Stimulated activated CD4-positive, alpha-beta T cell treated with anti-CD3 and anti-CD28 coated beads, Interleukin-1b, Interleukin-23, amount 100 ng/mL, for 4 hours (primary cell): ENCODE measurements around the gene PTPRN2.
"Not testable (repeated sequence)": the region's sequence is repeated elsewhere in the genome, so short reads cannot be mapped to it uniquely, and the experiment has no call there.

Source experiments
- DNase-seq, 2 donors: peaks; one replicate each; pipeline ENCODE4 v3.0.0-alpha.2; 2020; ENCODE audit warnings: low read depth in 2 of 2

PTPRN2 gene

GRCh38 chr7:158175779-158176178 is 411.8 kb downstream of the PTPRN2 start:
- DNase-seq = no peak

GRCh38 chr7:158174947-158175346 is 412.7 kb downstream of the PTPRN2 start:
- DNase-seq = no peak

DNA sequence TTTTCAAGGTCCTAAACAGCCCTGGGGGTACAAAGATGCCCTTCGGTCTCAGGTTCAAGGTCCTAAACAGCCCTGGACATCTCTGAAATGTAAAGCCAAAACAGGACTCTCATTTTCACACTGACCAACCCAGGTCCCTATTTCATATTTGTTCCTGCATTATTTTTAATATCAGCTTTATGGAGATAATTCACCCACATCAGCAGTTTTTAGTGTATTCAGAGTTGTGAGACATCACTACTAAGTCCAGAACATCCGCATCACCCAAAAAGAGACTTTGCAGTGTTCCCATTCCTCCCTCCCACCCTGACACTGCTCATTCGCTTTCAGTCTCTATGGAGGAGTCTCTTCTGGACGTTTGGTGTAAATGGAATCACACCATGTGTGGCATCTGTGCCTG is 420.2 kb downstream of the PTPRN2 start:
- DNase-seq = no peak

DNA sequence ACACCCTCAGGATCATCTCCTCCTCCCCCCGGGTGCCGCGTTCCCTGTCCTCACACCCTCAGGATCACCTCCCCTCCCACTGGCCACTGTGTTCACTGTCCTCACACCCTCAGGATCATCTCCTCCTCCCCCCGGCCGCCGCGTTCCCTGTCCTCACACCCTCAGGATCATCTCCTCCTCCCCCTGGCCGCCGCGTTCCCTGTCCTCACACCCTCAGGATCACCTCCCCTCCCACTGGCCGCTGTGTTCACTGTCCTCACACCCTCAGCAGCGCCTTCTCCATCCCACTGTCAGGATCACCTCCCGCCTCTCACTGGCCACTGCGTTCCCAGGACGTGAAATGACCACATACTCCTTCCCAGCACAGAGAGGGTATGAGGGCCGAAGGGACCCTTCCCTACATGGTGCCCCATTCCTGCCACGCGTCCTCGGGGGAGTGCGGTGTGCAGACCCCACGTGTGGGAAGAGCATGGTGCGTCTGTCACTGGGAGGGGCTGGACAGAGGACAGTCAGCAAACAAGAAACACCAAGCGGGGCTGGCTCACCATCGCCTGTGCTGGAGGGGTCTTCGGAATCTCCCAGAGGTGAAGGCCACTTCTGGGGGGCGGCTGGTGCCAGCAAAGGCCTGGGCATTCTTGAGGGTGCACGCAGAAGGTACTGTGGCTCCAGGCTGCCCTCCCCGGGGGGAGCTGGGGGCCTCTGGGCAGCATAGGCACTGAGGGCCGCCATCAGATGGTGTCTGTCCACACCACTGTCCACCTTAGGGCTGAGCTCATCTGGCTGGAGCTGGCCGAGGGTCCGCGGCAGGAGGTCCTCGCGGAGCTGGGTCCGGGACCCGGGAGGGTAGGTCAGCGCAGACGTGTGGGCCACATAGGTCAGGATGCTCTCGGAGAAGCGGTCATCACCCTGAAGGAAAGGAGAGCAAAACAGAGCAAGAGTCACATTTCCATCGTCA is 421.0 kb downstream of the PTPRN2 start:
- no peak for DNase-seq

GRCh38 chr7:158165711-158166110 is 421.9 kb downstream of the PTPRN2 start:
- no peak for DNase-seq

GRCh38 chr7:158164101-158165095 is 423.2 kb downstream of the PTPRN2 start:
- DNase-seq = no peak

GRCh38 chr7:158161194-158161593 is 426.4 kb downstream of the PTPRN2 start:
- DNase-seq = no peak

DNA sequence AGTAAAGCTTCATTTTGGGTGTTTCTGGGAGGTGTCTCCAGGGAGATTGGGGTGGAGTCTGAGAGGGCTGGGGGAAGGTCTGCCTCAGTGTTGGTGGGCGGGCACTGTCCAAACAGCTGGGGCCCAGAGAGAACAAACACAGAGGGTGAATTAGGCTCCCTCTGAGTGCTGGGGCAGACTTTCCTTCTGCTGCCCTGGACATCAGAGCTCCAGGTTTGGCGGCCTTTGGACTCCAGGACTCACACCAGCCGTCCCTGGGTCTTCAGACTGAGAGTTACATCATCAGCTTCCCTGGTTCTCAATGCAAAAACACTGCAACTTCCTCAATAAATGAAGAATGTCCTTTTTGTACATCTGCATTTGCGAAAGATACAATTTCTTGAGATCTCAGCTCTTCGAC is 427.4 kb downstream of the PTPRN2 start:
- DNase-seq = no peak

DNA sequence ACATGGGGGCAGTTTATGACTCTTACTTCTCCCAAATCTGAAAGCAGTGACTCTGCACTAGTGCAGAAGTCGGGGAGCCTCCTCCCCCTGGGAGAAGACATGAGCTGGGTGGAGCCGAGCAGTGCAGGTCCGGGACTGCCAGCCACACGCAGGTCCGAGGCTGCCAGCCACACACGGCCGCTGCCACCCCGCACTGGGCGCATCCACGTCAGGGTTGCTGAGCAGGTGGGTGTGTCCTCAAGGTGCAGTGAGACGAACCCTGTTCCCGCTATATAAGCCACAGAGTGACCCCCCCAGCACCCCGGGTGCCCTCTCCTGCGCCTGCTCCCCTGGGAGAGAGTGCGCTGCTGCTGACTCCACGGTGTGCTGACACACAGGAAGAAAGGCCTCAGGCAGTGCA is 430.2 kb downstream of the PTPRN2 start:
- DNase-seq = no peak

- DNase-seq = peak; percentile 9 to 11
These were observed 436.4 kb downstream of the PTPRN2 start for GRCh38 chr7:158151273-158151672.

GRCh38 chr7:158150234-158150633 is 437.4 kb downstream of the PTPRN2 start:
- no peak for DNase-seq

DNA sequence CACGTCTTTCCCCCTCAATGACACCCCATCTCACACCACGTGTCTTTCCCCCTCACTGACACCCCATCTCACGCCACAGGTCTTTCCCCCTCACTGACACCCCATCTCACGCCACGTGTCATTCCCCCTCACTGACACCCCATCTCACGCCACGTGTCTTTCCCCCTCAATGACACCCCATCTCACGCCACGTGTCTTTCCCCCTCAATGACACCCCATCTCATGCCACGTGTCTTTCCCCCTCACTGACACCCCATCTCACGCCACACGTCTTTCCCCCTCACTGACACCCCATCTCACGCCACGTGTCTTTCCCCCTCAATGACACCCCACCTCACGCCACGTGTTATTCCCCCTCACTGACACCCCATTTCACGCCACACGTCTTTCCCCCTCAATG is 440.2 kb downstream of the PTPRN2 start:
- not testable (repeated sequence) for DNase-seq

DNA sequence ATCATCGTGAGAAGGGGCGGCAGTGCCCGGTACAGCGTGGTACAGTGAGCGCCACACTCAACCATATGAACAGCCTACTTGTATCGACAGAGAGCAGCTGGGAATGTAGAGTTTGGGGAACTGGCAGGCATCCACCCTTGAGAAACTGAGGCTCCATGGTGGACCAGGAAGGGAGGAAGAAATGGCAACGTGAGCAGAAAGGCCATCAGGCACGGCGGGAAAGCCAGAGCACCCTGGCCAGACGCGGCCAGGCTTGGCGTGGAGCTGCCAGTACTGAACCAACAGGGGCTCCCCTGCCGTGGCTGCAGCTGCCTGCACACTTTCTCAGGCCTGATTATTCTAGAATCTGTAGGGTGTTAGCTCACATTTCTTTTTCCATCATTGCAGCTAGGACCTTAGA is 442.3 kb downstream of the PTPRN2 start:
- no peak for DNase-seq

GRCh38 chr7:158143196-158144120 is 444.2 kb downstream of the PTPRN2 start:
- no peak for DNase-seq

- DNase-seq = no peak
These were observed 445.0 kb downstream of the PTPRN2 start for GRCh38 chr7:158142657-158143056.

DNA sequence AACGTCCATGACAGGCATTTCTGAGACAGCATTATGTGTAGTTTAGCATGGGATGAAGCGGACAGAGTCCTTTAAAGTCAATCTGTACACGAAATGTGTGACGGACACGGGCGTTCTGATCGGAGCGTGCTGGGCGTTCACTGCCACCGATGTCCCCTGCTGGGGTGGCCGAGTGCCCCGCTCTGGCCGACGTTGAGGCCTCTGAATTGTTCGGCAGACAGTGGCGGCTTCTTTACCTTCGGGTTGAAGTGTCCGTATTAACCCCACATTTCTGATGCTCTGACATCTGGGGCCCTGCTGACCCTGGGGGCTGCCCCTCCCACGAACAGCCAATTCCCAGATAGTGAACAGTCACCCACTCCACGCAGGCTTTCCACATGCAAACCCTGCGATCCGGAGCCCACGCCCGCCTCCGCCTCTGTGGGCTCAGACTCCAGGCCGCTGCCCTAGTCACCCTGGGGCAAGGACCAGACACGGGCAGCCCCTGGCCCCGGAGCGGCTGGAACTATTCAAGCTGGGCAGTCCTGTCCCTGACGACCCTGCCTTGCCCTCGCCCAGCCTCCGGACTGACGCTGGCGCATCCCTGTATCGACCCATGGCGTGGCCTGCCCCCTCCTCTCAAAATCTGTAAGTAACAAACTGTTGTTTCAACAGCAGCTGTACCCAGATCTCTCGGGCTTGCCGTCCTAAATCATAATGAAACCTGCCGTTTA is 445.7 kb downstream of the PTPRN2 start:
- DNase-seq = no peak

DNA sequence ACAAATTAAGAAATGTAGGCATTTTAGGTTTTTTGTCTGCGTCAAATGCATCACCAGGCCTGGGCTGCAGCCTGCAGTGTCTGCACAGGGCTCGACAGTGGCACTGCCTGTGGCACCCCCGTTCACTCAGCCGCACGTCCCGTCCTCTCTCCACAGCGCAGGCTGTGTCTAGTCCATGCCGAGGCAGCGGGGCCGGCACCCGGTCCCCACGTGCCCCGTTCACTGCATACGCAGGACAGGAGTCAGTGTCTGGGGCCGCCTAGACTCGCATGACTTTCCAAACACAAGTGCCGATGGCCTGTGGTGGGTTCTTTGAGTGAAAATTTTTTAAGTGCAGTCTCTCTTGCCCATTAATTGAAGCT is 446.4 kb downstream of the PTPRN2 start:
- DNase-seq = no peak

DNA sequence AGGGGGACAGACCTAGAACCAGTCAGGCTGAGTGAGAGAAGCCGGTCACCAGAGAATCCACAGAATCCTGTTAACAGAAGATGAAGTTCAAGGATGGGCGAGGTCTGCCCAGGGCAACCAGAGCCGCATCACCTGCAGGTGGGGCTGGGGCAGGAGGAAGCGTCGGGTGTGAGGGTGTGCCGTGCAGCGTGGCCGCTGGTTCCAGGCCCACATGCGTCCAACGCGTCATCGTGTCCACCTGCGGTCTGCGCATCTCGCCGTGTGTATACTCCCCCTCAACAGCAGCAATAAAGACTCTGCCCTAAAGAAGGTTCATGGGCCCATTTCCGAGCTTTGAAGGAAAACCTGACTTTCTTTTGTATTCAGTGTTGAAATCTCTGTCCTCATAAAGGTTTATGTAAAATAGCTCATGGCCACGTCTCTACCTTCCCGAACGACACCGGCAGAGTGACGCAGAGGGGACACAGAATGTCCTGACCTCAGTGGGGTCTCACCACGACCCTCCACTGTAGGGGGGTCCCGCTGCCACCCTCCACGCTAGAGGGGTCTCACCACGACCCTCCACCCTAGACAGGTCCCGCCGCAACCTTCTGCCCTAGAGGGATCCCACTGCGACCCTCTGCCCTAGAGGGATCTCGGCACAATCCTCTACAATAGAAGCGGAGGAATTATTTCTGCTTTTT is 446.9 kb downstream of the PTPRN2 start:
- DNase-seq = no peak

- no peak for DNase-seq
These were observed 448.1 kb downstream of the PTPRN2 start for GRCh38 chr7:158139499-158139898.

DNA sequence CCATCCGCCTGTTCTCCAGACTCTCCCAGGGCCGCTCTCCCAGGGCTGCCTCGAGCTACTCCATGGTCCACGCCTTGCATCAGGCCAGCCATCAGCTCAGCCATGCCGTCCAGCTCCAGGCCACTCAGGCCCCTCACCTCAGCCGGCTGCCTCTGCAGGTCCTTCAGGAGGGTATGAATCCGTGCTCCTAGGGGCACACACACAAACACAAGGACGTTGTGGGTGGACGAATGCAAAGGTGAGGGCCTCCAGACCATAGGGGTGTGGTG is 449.4 kb downstream of the PTPRN2 start:
- no peak for DNase-seq
